Activated T-helper 17 cell treated with anti-CD3 and anti-CD28 coated beads, Interleukin-2, amount 50 U/mL, for 72 hours (primary cell): ENCODE measurements around the gene CNKSR3. TPM values are rescaled to one million over a fixed set of nuclear protein-coding genes. Genes with fewer than 3 reads are reported as not detected.
A peak's percentile ranks its signal among the peaks of the same experiment; 100 is the strongest.

Source experiments
- ATAC-seq: fragments of 150-1000 bp; cut with Tn5 transposase; replicated peaks from 2 replicates; pipeline ENCODE4 v1.10.0; 2021; ENCODE audit warnings: mild to moderate bottlenecking, moderate library complexity
- H3K27ac Mint-ChIP-seq: one replicate; pipeline ENCODE4 v1.8.0; 2022; ENCODE audit warnings: mixed read lengths
- H3K27me3 Mint-ChIP-seq: one replicate; pipeline ENCODE4 v1.8.0; 2022; ENCODE audit warnings: mixed read lengths
- H3K36me3 Mint-ChIP-seq: one replicate; pipeline ENCODE4 v1.8.0; 2022; ENCODE audit warnings: low read depth, mild to moderate bottlenecking, mixed read lengths
- H3K4me1 Mint-ChIP-seq: one replicate; pipeline ENCODE4 v1.8.0; 2022; ENCODE audit warnings: mixed read lengths
- H3K4me3 Mint-ChIP-seq: one replicate; pipeline ENCODE4 v1.8.0; 2022; ENCODE audit warnings: mild to moderate bottlenecking, mixed read lengths
- H3K9me3 Mint-ChIP-seq: one replicate; pipeline ENCODE4 v1.8.0; 2022; ENCODE audit warnings: mixed read lengths
- total RNA-seq, 2 donors: library from RNA; stranded (reverse); gene quantifications; one replicate each; pipeline ENCODE4 v1.2.3, GENCODE V29; 2022

The CNKSR3 gene
- total RNA-seq, 2 donors from 2014 or later, result 1.5 TPM; not detected in 1

DNA sequence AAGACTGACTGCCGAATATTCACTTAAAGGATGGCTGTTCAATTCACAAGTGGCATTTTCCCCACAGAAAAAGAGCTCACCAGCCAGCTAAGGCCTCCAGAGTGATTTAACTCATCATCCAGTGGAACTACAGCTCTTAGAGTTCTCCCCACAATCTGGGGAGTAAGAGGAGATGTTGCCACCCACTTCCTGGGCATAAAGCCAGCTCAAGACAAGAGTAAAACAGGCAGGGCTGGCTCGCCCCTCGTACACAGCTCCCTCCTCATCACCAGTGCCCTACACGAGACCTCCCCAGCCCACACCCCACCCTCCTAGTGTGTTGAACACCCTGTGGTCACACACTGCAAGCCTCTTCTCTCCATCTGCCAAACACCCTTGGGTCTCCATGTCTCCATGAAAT is 106.7 kb downstream of the CNKSR3 start:
- H3K4me3 Mint-ChIP-seq, result no peak overlapping the region

GRCh38 chr6:154402081-154402780 is 108.3 kb downstream of the CNKSR3 start:
- ATAC-seq, result no peak
- Mint-ChIP-seq H3K4me1 (no peaks in the 10 kb centered on the region), H3K27ac (no peak overlapping the region), H3K27me3 (peaks cover 7% of the 10 kb centered on the region), H3K9me3 (no peaks in the 10 kb centered on the region), H3K4me3 (no peak overlapping the region), H3K36me3 (no peaks in the 10 kb centered on the region)

More for the DNA sequence above, 106.7 kb downstream of the CNKSR3 start:
- peaks cover 3% of the 10 kb centered on the region for H3K27me3 Mint-ChIP-seq
- no peaks in the 10 kb centered on the region for H3K4me1 Mint-ChIP-seq
- peak; percentile 42 for ATAC-seq
- no peak overlapping the region for H3K27ac Mint-ChIP-seq
- no peaks in the 10 kb centered on the region for H3K36me3 Mint-ChIP-seq
- H3K9me3 Mint-ChIP-seq, result no peaks in the 10 kb centered on the region

DNA sequence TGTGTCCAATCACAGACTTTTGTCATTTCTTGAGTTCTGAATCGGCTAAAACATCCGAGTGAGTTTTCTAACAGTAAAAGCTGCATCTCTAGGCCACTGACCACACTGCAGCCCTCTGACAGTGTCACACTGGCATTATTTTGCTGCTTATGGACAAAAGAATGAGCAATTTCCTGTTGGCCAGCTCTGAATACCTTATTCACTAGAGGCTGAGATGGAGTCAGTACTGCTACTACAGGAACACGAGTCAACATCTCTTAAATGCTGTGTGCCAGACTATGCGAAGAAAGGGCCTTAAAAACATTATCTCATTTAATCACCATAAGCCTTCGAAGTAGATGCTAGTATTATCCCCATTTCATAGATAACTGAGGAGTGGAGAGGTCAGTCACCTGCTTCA is 111.4 kb downstream of the CNKSR3 start:
- Mint-ChIP-seq H3K27ac (no peak overlapping the region), H3K4me3 (no peak overlapping the region), H3K4me1 (no peaks in the 10 kb centered on the region), H3K9me3 (no peaks in the 10 kb centered on the region), H3K27me3 (peaks cover 4% of the 10 kb centered on the region), H3K36me3 (no peaks in the 10 kb centered on the region)
- no peak for ATAC-seq

- no peaks in the 10 kb centered on the region for H3K36me3 Mint-ChIP-seq
- H3K27ac Mint-ChIP-seq, result no peak overlapping the region
- no peaks in the 10 kb centered on the region for H3K4me1 Mint-ChIP-seq
- no peak overlapping the region for H3K4me3 Mint-ChIP-seq
- no peaks in the 10 kb centered on the region for H3K9me3 Mint-ChIP-seq
- ATAC-seq, result no peak
- H3K27me3 Mint-ChIP-seq, result peaks cover 4% of the 10 kb centered on the region
These were observed 112.8 kb downstream of the CNKSR3 start for GRCh38 chr6:154397491-154398195.

GRCh38 chr6:154395878-154396277 is 114.6 kb downstream of the CNKSR3 start:
- Mint-ChIP-seq H3K4me3 (no peak overlapping the region), H3K36me3 (no peaks in the 10 kb centered on the region), H3K27me3 (peaks cover 7% of the 10 kb centered on the region), H3K4me1 (no peaks in the 10 kb centered on the region), H3K9me3 (no peaks in the 10 kb centered on the region), H3K27ac (no peak overlapping the region)
- ATAC-seq, result no peak

- Mint-ChIP-seq H3K4me1 (no peaks in the 10 kb centered on the region), H3K36me3 (no peaks in the 10 kb centered on the region), H3K27me3 (peaks cover 7% of the 10 kb centered on the region), H3K27ac (no peak overlapping the region), H3K9me3 (no peaks in the 10 kb centered on the region), H3K4me3 (no peak overlapping the region)
- ATAC-seq, result no peak
These were observed 115.2 kb downstream of the CNKSR3 start for GRCh38 chr6:154395316-154395715.

DNA sequence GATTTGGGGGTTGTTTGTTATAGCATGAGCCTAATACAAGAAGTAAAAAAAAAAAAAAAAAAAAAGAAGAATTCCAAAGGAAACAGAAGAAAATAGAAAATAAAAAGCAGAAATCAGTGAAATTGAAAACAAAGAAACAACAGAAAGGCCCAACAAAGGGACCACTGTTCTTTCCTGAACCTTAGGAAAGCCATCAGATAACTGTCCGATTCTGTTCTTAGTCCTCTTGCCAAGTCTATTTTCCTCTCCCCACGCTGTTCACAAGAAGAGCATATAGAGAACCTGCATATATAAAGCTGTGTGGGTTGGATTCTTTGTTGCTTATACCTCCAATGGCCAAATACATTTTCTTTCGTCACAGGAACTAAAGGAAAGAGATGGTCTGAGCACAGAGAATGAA is 115.9 kb downstream of the CNKSR3 start:
- H3K4me1 Mint-ChIP-seq, result no peaks in the 10 kb centered on the region
- H3K9me3 Mint-ChIP-seq, result no peaks in the 10 kb centered on the region
- no peak overlapping the region for H3K27ac Mint-ChIP-seq
- H3K27me3 Mint-ChIP-seq, result peaks cover 11% of the 10 kb centered on the region
- H3K36me3 Mint-ChIP-seq, result no peaks in the 10 kb centered on the region
- no peak overlapping the region for H3K4me3 Mint-ChIP-seq
- no peak for ATAC-seq

- no peak overlapping the region for H3K27ac Mint-ChIP-seq
- H3K4me1 Mint-ChIP-seq, result no peaks in the 10 kb centered on the region
- peaks cover 36% of the 10 kb centered on the region for H3K27me3 Mint-ChIP-seq
- H3K4me3 Mint-ChIP-seq, result no peak overlapping the region
- no peaks in the 10 kb centered on the region for H3K36me3 Mint-ChIP-seq
- ATAC-seq, result peak; percentile 93
- no peaks in the 10 kb centered on the region for H3K9me3 Mint-ChIP-seq
These were observed 120.5 kb downstream of the CNKSR3 start for GRCh38 chr6:154390034-154390433.

- Mint-ChIP-seq H3K27ac (no peak overlapping the region), H3K4me3 (no peak overlapping the region), H3K9me3 (no peaks in the 10 kb centered on the region), H3K27me3 (peaks cover 38% of the 10 kb centered on the region), H3K4me1 (no peaks in the 10 kb centered on the region), H3K36me3 (no peaks in the 10 kb centered on the region)
- no peak for ATAC-seq
These were observed 121.7 kb downstream of the CNKSR3 start for GRCh38 chr6:154388803-154389202.

DNA sequence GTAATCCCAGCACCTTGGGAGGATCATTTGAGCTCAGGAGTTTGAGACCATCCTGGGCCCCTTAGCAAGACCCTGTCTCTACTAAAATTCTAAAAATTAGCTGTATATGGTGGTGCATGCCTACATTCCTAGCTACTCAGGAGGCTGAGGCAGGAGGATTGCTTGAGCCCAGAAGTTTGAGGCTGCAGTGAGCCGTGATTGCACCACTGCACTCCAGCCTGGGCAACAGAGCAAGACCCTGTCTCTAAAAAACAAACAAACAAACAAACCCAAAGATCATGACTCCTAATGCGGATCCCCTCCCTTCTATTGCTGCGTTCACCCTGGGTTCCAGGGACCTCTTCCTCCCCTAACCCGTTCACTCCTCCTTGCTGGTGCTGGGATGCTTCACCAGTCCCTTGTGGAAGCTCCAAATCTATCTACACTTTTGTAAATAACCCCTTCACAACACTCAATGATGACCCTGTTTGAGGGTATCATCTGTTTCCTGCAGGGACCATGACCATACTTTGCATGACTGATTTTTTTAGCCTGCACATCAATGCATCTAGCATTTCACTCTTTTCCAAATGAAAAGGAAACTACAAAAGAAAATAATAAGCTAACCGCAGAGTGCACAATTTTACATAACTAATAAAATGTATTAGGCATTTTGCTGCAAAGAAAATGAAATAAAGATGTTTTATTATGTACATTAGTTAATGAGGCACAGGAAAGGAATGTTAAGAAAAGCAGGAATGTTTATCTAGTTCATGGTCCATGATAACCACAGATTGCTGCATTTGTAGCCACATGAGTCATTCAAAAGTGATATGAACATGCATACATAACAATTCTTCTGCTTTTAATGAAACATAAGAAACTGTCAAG is 123.4 kb downstream of the CNKSR3 start:
- no peak for ATAC-seq
- no peak overlapping the region for H3K27ac Mint-ChIP-seq
- H3K36me3 Mint-ChIP-seq, result no peaks in the 10 kb centered on the region
- no peaks in the 10 kb centered on the region for H3K9me3 Mint-ChIP-seq
- no peaks in the 10 kb centered on the region for H3K4me1 Mint-ChIP-seq
- H3K27me3 Mint-ChIP-seq, result peaks cover 38% of the 10 kb centered on the region
- H3K4me3 Mint-ChIP-seq, result no peak overlapping the region

- no peaks in the 10 kb centered on the region for H3K9me3 Mint-ChIP-seq
- H3K4me3 Mint-ChIP-seq, result no peak overlapping the region
- no peak for ATAC-seq
- no peak overlapping the region for H3K27ac Mint-ChIP-seq
- H3K27me3 Mint-ChIP-seq, result peaks cover 27% of the 10 kb centered on the region
- no peaks in the 10 kb centered on the region for H3K4me1 Mint-ChIP-seq
- no peaks in the 10 kb centered on the region for H3K36me3 Mint-ChIP-seq
These were observed 126.3 kb downstream of the CNKSR3 start for GRCh38 chr6:154384191-154384590.

GRCh38 chr6:154383273-154383672 is 127.2 kb downstream of the CNKSR3 start:
- no peak for ATAC-seq
- Mint-ChIP-seq H3K27me3 (peaks cover 19% of the 10 kb centered on the region), H3K27ac (no peak overlapping the region), H3K4me1 (no peaks in the 10 kb centered on the region), H3K4me3 (no peak overlapping the region), H3K9me3 (no peaks in the 10 kb centered on the region), H3K36me3 (no peaks in the 10 kb centered on the region)

GRCh38 chr6:154382740-154383139 is 127.7 kb downstream of the CNKSR3 start:
- H3K27me3 Mint-ChIP-seq, result peaks cover 15% of the 10 kb centered on the region
- no peak overlapping the region for H3K4me3 Mint-ChIP-seq
- no peaks in the 10 kb centered on the region for H3K36me3 Mint-ChIP-seq
- H3K4me1 Mint-ChIP-seq, result no peaks in the 10 kb centered on the region
- no peak for ATAC-seq
- H3K9me3 Mint-ChIP-seq, result no peaks in the 10 kb centered on the region
- H3K27ac Mint-ChIP-seq, result no peak overlapping the region

DNA sequence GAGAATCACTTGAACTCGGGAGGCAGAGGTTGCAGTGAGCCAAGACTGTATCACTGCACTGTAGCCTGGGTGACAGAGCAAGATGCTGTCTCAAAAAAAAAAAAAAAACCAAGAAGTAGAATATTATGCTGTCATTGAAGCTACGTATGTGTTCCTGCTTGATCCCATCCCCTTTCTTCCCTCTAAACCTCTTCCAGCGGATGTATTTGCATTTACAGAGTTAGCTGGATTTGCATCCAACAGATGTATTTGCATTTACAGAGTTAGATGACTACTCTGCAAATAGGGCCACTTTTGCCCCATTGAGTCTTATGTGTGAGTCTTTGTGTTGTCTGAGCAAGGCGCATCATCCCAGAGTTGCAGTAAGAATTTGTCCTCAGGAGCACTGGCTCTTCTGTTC is 128.9 kb downstream of the CNKSR3 start:
- ATAC-seq, result no peak
- Mint-ChIP-seq H3K4me1 (no peaks in the 10 kb centered on the region), H3K27me3 (peaks cover 11% of the 10 kb centered on the region)

More for the DNA sequence above, 128.9 kb downstream of the CNKSR3 start:
- H3K4me3 Mint-ChIP-seq, result no peak overlapping the region
- H3K36me3 Mint-ChIP-seq, result no peaks in the 10 kb centered on the region
- no peaks in the 10 kb centered on the region for H3K9me3 Mint-ChIP-seq
- no peak overlapping the region for H3K27ac Mint-ChIP-seq
